Activated T-helper 17 cell treated with anti-CD3 and anti-CD28 coated beads, Interleukin-2, amount 50 U/mL, for 72 hours (primary cell): ENCODE data around the gene OR8H1. TPM values are rescaled to one million over a fixed set of nuclear protein-coding genes. Genes with fewer than 3 reads are reported as not detected.

Experiments
- ATAC-seq: fragments of 150-1000 bp; cut with Tn5 transposase; replicated peaks from 2 replicates; pipeline ENCODE4 v1.10.0; 2021; ENCODE audit warnings: mild to moderate bottlenecking, moderate library complexity
- H3K27ac Mint-ChIP-seq: one replicate; pipeline ENCODE4 v1.8.0; 2022; ENCODE audit warnings: mixed read lengths
- H3K27me3 Mint-ChIP-seq: one replicate; pipeline ENCODE4 v1.8.0; 2022; ENCODE audit warnings: mixed read lengths
- H3K36me3 Mint-ChIP-seq: one replicate; pipeline ENCODE4 v1.8.0; 2022; ENCODE audit warnings: low read depth, mild to moderate bottlenecking, mixed read lengths
- H3K4me1 Mint-ChIP-seq: one replicate; pipeline ENCODE4 v1.8.0; 2022; ENCODE audit warnings: mixed read lengths
- H3K4me3 Mint-ChIP-seq: one replicate; pipeline ENCODE4 v1.8.0; 2022; ENCODE audit warnings: mild to moderate bottlenecking, mixed read lengths
- H3K9me3 Mint-ChIP-seq: one replicate; pipeline ENCODE4 v1.8.0; 2022; ENCODE audit warnings: mixed read lengths
- total RNA-seq, 2 donors: library from RNA; stranded (reverse); gene quantifications; one replicate each; pipeline ENCODE4 v1.2.3, GENCODE V29; 2022

The OR8H1 gene
- total RNA-seq, result not detected

- H3K27ac Mint-ChIP-seq, result no peak within 1 kb of the TSS
- no peaks in the 10 kb centered on the region for H3K27me3 Mint-ChIP-seq
- H3K4me3 Mint-ChIP-seq, result no peak within 1 kb of the TSS
- H3K4me1 Mint-ChIP-seq, result no peaks in the 10 kb centered on the region
- no peak for ATAC-seq
- no peaks in the 10 kb centered on the region for H3K36me3 Mint-ChIP-seq
- H3K9me3 Mint-ChIP-seq, result peaks cover 11% of the 10 kb centered on the region
Measured at GRCh38 chr11:56292154-56292553, at the start of gene OR8H1. TSS of gene OR8H1 (minus strand) at chr11:56292254. CDS start at chr11:56291062, 1,192 bp downstream.

- H3K36me3 Mint-ChIP-seq, result no peaks in the 10 kb centered on the region
- ATAC-seq, result no peak
- no peaks in the 10 kb centered on the region for H3K27me3 Mint-ChIP-seq
- H3K27ac Mint-ChIP-seq, result no peak overlapping the region
- H3K4me3 Mint-ChIP-seq, result no peak overlapping the region
- no peaks in the 10 kb centered on the region for H3K4me1 Mint-ChIP-seq
- H3K9me3 Mint-ChIP-seq, result peaks cover 19% of the 10 kb centered on the region
Measured at GRCh38 chr11:56340289-56340688, 48.2 kb upstream of the OR8H1 start.

- Mint-ChIP-seq H3K9me3 (peaks cover 5% of the 10 kb centered on the region), H3K27ac (no peak overlapping the region), H3K36me3 (no peaks in the 10 kb centered on the region), H3K4me3 (no peak overlapping the region), H3K27me3 (no peaks in the 10 kb centered on the region), H3K4me1 (no peaks in the 10 kb centered on the region)
- ATAC-seq, result no peak
Measured at GRCh38 chr11:56333156-56333555, 41.1 kb upstream of the OR8H1 start.

GRCh38 chr11:56331861-56332491, 39.9 kb upstream of the OR8H1 start:
- H3K4me3 Mint-ChIP-seq, result no peak overlapping the region
- no peaks in the 10 kb centered on the region for H3K4me1 Mint-ChIP-seq

GRCh38 chr11:56314844-56315243, 22.8 kb upstream of the OR8H1 start, which contains the start of gene OR8K3:
TSS of gene OR8K3 (plus strand) at chr11:56315144. CDS start at chr11:56318307, 3,163 bp downstream.
- H3K36me3 Mint-ChIP-seq, result no peaks in the 10 kb centered on the region
- peaks cover 12% of the 10 kb centered on the region for H3K9me3 Mint-ChIP-seq
- no peaks in the 10 kb centered on the region for H3K4me1 Mint-ChIP-seq
- H3K27me3 Mint-ChIP-seq, result no peaks in the 10 kb centered on the region
- no peak for ATAC-seq
- H3K27ac Mint-ChIP-seq, result no peak within 1 kb of the TSS
- no peak within 1 kb of the TSS for H3K4me3 Mint-ChIP-seq

More at GRCh38 chr11:56331861-56332491, 39.9 kb upstream of the OR8H1 start:
- H3K27me3 Mint-ChIP-seq, result no peaks in the 10 kb centered on the region
- ATAC-seq, result no peak
- H3K36me3 Mint-ChIP-seq, result no peaks in the 10 kb centered on the region
- H3K27ac Mint-ChIP-seq, result no peak overlapping the region
- H3K9me3 Mint-ChIP-seq, result peaks cover 5% of the 10 kb centered on the region

- H3K27me3 Mint-ChIP-seq, result no peaks in the 10 kb centered on the region
- no peak overlapping the region for H3K27ac Mint-ChIP-seq
- no peaks in the 10 kb centered on the region for H3K36me3 Mint-ChIP-seq
- no peak overlapping the region for H3K4me3 Mint-ChIP-seq
- no peak for ATAC-seq
- no peaks in the 10 kb centered on the region for H3K4me1 Mint-ChIP-seq
- H3K9me3 Mint-ChIP-seq, result peaks cover 34% of the 10 kb centered on the region
Measured at GRCh38 chr11:56307836-56308235, 15.8 kb upstream of the OR8H1 start.

GRCh38 chr11:56296898-56297297, 4.8 kb upstream of the OR8H1 start:
- Mint-ChIP-seq H3K4me3 (no peak overlapping the region), H3K9me3 (peaks cover 6% of the 10 kb centered on the region), H3K27me3 (no peaks in the 10 kb centered on the region), H3K36me3 (no peaks in the 10 kb centered on the region), H3K4me1 (no peaks in the 10 kb centered on the region), H3K27ac (no peak overlapping the region)
- ATAC-seq, result no peak

GRCh38 chr11:56273854-56274253, 18.2 kb downstream of the OR8H1 start, which contains the start of gene OR5T1:
TSS of gene OR5T1 (plus strand) at chr11:56274154. CDS start at chr11:56275639, 1,485 bp downstream.
- Mint-ChIP-seq H3K27ac (no peak within 1 kb of the TSS), H3K36me3 (no peaks in the 10 kb centered on the region), H3K9me3 (peaks cover 24% of the 10 kb centered on the region), H3K4me1 (no peaks in the 10 kb centered on the region), H3K27me3 (no peaks in the 10 kb centered on the region), H3K4me3 (no peak within 1 kb of the TSS)
- ATAC-seq, result no peak

- Mint-ChIP-seq H3K9me3 (peaks cover 26% of the 10 kb centered on the region), H3K4me3 (no peak overlapping the region), H3K36me3 (no peaks in the 10 kb centered on the region), H3K4me1 (no peaks in the 10 kb centered on the region), H3K27me3 (no peaks in the 10 kb centered on the region), H3K27ac (no peak overlapping the region)
- no peak for ATAC-seq
Measured at GRCh38 chr11:56271092-56271491, 21.0 kb downstream of the OR8H1 start.

- no peaks in the 10 kb centered on the region for H3K36me3 Mint-ChIP-seq
Measured at GRCh38 chr11:56251954-56252353, 40.1 kb downstream of the OR8H1 start, which contains the start of gene OR5T3. TSS of gene OR5T3 (plus strand) at chr11:56252254. CDS start at chr11:56252254, 0 bp downstream.

More at GRCh38 chr11:56251954-56252353, 40.1 kb downstream of the OR8H1 start, which contains the start of gene OR5T3:
- H3K27ac Mint-ChIP-seq, result no peak within 1 kb of the TSS
- no peak for ATAC-seq
- peaks cover 17% of the 10 kb centered on the region for H3K9me3 Mint-ChIP-seq
- H3K27me3 Mint-ChIP-seq, result no peaks in the 10 kb centered on the region
- no peak within 1 kb of the TSS for H3K4me3 Mint-ChIP-seq
- H3K4me1 Mint-ChIP-seq, result no peaks in the 10 kb centered on the region

Other genes with a start within 250 kb of the OR8H1 start
- gene OR8I2, start 198.9 kb downstream of the OR8H1 start, total RNA-seq, result not detected
- not detected for gene OR8H2, start 188.6 kb downstream of the OR8H1 start, total RNA-seq
- gene OR8H3, start 169.9 kb downstream of the OR8H1 start, total RNA-seq, result not detected
- not detected for gene OR8J3, start 152.1 kb downstream of the OR8H1 start, total RNA-seq
- gene OR8K5, start 131.9 kb downstream of the OR8H1 start, total RNA-seq, result not detected
- gene OR5J2, start 115.6 kb downstream of the OR8H1 start, total RNA-seq, result not detected
- not detected for gene OR5T2, start 58.0 kb downstream of the OR8H1 start, total RNA-seq
- not detected for gene OR5T3, start 40.0 kb downstream of the OR8H1 start, total RNA-seq
- not detected for gene OR5T1, start 18.1 kb downstream of the OR8H1 start, total RNA-seq
- gene OR8K3, start 22.9 kb upstream of the OR8H1 start, total RNA-seq, result not detected
- not detected for gene OR8K1, start 53.8 kb upstream of the OR8H1 start, total RNA-seq
- not detected for gene OR8J1, start 62.0 kb upstream of the OR8H1 start, total RNA-seq
- not detected for gene OR8U1, start 83.4 kb upstream of the OR8H1 start, total RNA-seq
- not detected for gene OR5AL1, start 120.4 kb upstream of the OR8H1 start, total RNA-seq
- gene OR5M3, start 181.1 kb upstream of the OR8H1 start, total RNA-seq, result not detected
- gene OR5M8, start 199.1 kb upstream of the OR8H1 start, total RNA-seq, result not detected